ENCODE measurements around the gene GRM8.

GRM8 gene

DNA sequence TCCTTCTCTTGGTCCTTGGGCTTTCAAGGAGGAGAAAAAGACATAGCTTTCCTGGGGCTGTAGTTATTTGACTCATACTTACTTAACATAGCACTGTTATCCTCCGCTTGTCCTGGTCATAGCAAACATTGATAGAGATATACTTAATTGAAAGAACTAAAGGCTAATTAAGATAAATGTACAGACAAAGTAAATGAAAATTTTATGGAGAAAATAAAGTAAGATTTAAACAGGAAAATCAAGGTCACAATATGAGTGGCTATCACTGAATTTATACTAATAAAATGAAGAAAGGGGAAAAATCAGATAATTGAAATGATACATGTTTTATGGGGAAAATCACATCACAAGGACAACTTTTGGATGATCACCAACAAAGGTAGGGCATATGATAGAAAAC, 849.7 kb downstream of the GRM8 start:
- DNase-seq (ENCODE audit: extremely low read depth, low read depth): no peak
- TF ChIP-seq, protein P1, sequence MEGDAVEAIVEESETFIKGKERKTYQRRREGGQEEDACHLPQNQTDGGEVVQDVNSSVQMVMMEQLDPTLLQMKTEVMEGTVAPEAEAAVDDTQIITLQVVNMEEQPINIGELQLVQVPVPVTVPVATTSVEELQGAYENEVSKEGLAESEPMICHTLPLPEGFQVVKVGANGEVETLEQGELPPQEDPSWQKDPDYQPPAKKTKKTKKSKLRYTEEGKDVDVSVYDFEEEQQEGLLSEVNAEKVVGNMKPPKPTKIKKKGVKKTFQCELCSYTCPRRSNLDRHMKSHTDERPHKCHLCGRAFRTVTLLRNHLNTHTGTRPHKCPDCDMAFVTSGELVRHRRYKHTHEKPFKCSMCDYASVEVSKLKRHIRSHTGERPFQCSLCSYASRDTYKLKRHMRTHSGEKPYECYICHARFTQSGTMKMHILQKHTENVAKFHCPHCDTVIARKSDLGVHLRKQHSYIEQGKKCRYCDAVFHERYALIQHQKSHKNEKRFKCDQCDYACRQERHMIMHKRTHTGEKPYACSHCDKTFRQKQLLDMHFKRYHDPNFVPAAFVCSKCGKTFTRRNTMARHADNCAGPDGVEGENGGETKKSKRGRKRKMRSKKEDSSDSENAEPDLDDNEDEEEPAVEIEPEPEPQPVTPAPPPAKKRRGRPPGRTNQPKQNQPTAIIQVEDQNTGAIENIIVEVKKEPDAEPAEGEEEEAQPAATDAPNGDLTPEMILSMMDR (IDR thresholded peaks at IDR 0.05; ENCODE audit: low read depth, low read length): no peak

DNA sequence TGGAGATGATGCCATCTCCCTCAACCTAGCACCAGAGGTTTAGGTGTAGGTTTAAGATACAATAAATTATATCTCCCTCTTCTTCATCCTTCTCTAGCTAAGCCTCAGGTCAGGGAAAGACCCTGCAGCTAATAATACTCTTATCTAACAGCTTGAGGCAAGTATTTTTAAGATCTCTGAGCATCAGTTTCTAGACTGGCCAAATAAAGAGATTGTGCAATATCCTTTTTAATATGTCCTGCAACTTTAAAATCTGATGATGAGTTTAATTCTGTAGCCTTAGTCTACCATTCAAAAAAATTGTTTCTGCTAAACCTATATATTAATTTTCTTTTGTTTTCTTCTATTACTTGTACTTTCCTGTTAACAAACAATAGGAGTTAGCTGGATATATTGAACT, 850.8 kb downstream of the GRM8 start:
- no peak for DNase-seq (ENCODE audit: extremely low read depth, low read depth)
- TF ChIP-seq, protein P1 (IDR thresholded peaks at IDR 0.05; ENCODE audit: low read depth, low read length): no peak

DNA sequence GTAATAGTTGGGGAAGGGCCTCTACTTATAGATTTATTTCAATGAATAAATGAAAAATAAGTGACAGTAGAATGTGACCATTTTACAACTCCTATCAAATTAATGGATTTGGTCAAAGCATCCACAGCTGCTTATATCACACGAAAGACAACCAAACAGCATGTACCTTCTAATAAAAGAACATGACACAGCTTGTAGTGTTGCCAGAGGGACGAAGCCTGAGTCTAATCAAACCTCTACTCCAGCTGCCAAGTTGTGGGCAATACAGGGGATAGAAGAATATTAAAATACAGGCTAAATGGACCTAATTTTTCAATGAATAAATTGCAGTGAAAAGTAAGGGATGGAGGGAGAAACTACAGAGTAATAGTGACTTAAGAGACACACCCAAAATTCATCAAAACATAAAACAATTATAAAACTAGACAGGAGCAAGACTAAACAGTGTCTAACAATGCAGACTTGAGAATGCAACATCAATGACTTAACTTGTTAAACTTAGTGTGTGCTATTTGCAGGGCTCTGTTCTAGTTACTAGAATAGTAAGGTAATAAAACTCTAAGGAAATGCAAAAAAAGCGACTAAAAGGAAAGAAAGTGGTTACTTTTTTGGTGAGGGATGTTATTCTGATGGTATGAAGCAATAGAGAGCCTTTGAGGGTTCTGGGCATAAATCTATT, 853.8 kb downstream of the GRM8 start:
- TF ChIP-seq, protein P1 (IDR thresholded peaks at IDR 0.05; ENCODE audit: low read depth, low read length): no peak
- DNase-seq (ENCODE audit: extremely low read depth, low read depth): no peak

DNA sequence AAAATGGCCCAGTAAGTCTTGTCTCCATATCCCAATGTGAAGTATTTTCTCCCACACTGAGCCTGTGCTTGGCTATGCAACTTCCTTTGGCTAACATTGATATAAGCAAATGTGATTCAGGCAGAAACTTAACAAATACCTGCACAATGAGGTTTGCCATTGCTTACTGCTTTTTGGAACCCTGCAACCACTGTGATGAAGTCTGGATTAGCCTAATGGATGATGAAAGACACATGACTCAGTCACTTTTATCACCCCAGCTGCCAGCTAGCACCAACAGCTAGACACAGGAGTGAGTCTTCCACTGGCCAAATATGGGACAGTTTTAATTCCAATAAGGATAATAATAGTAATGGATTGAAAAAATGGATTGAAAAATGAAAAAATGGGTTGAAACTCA, 854.5 kb downstream of the GRM8 start:
- TF ChIP-seq, protein P1 (IDR thresholded peaks at IDR 0.05; ENCODE audit: low read depth, low read length): no peak
- no peak for DNase-seq (ENCODE audit: extremely low read depth, low read depth)

DNA sequence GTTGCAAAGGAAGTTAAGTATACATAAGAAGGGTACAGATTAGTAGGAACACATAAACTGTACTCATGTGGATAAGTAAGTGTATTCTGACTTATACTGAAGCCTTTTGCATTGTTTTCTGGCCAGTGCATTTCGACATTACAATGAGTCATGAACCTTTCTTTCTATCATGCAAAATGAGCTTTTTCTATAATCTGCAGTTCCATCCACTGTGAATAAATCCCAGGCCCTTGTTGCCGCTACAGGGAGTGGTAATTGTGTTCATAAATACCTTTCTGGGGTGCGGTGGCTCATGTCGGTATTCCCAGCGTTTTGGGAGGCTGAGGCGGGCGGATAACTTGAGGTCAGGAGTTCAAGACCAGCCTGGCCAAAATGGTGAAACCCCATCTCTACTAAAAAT, 858.3 kb downstream of the GRM8 start:
- no peak for DNase-seq (ENCODE audit: extremely low read depth, low read depth)
- TF ChIP-seq, protein P1 (IDR thresholded peaks at IDR 0.05; ENCODE audit: low read depth, low read length): no peak
